OCI-LY1 (cell line): ENCODE data around the gene ZNF862.

ENCODE experiments used
- H2AFZ ChIP-seq: fragments of 200-600 bp; sonication (generic), shearing (Covaris generic); 2 replicates; pipeline ENCODE4 v1.6.0; 2014; ENCODE audit warnings: antibody characterized with exemption, mild to moderate bottlenecking, low read length
- H3F3A ChIP-seq: fragments of 200-600 bp; sonication (generic), shearing (Covaris generic); 2 replicates; pipeline ENCODE4 v1.6.0; 2014; ENCODE audit warnings: mild to moderate bottlenecking, antibody characterized with exemption, low read length, moderate library complexity; ENCODE audit not compliant: insufficient read depth
- H3K27ac ChIP-seq: fragments of 200-600 bp; sonication (generic); 2 replicates; pipeline ENCODE4 v1.5.1; 2014; ENCODE audit warnings: low read length, mixed run types, mild to moderate bottlenecking, low read depth; ENCODE audit not compliant: poor library complexity, severe bottlenecking
- H3K27me3 ChIP-seq: fragments of 200-600 bp; sonication (generic); 2 replicates; pipeline ENCODE4 v1.6.0; 2014; ENCODE audit warnings: antibody characterized with exemption, mild to moderate bottlenecking, low read length, moderate library complexity; ENCODE audit not compliant: insufficient read depth
- H3K36me3 ChIP-seq: fragments of 200-600 bp; sonication (generic); 2 replicates; pipeline ENCODE4 v1.6.1; 2014; ENCODE audit warnings: mild to moderate bottlenecking, antibody characterized with exemption, low read length, moderate library complexity, mixed read lengths; ENCODE audit not compliant: insufficient read depth
- H3K4me1 ChIP-seq: fragments of 200-600 bp; sonication (generic); 2 replicates; pipeline ENCODE4 v1.5.1; 2014; ENCODE audit warnings: mild to moderate bottlenecking, low read length, moderate library complexity; ENCODE audit not compliant: insufficient read depth, severe bottlenecking
- H3K4me2 ChIP-seq: fragments of 200-600 bp; sonication (generic), shearing (Covaris generic); 2 replicates; pipeline ENCODE4 v1.6.1; 2014; ENCODE audit warnings: low read length
- H3K4me3 ChIP-seq: fragments of 200-600 bp; sonication (generic); 2 replicates; pipeline ENCODE4 v1.5.1; 2014; ENCODE audit warnings: low read length, low read depth, mild to moderate bottlenecking, mixed read lengths; ENCODE audit not compliant: poor library complexity, severe bottlenecking
- H3K79me2 ChIP-seq: fragments of 200-600 bp; shearing (Covaris generic); 2 replicates; pipeline ENCODE4 v1.6.1; 2016; ENCODE audit warnings: mixed run types, low read length, mixed read lengths; ENCODE audit not compliant: insufficient read depth
- H3K9ac ChIP-seq: fragments of 200-600 bp; sonication (generic), shearing (Covaris generic); 2 replicates; pipeline ENCODE4 v1.6.1; 2014; ENCODE audit warnings: mild to moderate bottlenecking, low read length, mixed read lengths
- H3K9me2 ChIP-seq: fragments of 200-600 bp; sonication (generic), shearing (Covaris generic); 2 replicates; pipeline ENCODE4 v1.6.1; 2014; ENCODE audit warnings: low read depth, mild to moderate bottlenecking, low read length, mixed read lengths
- H3K9me3 ChIP-seq: fragments of 200-600 bp; shearing (Covaris generic); 2 replicates; pipeline ENCODE4 v1.6.1; 2014; ENCODE audit warnings: low read length, mixed read lengths
- H4K20me1 ChIP-seq: fragments of 200-600 bp; sonication (generic), shearing (Covaris generic); 2 replicates; pipeline ENCODE4 v1.6.0; 2016; ENCODE audit warnings: mild to moderate bottlenecking, low read length; ENCODE audit not compliant: insufficient read depth
- EZH2 ChIP-seq: fragments of 200-600 bp; sonication (generic), shearing (Covaris generic); IDR thresholded peaks from 2 replicates; pipeline ENCODE4 v1.8.0; 2017; ENCODE audit warnings: borderline replicate concordance, mixed run types, mild to moderate bottlenecking, antibody characterized with exemption, low read length, moderate library complexity, mixed read lengths
- TF ChIP-seq, protein P1 (sequence below): fragments of 200-600 bp; sonication (generic), shearing (Covaris generic); IDR thresholded peaks from 2 replicates; pipeline ENCODE4 v1.5.1; 2017; ENCODE audit warnings: mild to moderate bottlenecking, antibody characterized with exemption, low read length, moderate library complexity, mixed read lengths

ZNF862 gene

DNA sequence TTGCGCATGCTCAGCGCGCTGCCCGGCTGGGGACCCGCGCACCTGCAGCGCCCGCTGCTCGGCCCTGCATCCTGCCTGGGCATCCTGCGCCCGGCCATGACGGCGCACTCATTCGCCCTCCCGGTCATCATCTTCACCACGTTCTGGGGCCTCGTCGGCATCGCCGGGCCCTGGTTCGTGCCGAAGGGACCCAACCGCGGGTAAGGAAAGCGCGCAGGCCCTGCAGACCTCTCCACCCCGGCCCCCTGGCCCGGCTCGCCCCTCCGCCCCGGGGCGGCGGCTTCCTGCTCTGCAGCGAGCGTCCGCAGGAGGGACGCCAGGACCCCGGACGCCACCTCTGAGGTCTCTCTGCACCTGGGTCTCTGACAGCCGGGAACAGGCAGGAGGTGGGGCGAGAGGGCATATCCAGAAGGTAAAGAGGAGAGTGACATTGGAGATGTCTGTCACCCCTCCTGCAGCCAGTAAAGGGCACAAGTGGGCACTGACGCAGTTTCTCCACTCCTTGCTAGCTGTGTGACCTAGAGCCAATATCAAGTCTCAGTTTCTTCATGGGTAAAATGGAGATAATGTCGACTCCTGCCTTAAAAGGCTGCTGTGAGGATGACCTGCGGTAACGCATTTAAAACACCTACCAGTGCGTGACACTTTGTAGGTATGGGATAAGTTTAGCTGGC is 35.9 kb downstream of the ZNF862 start:
- Histone ChIP-seq H3K79me2 (no peaks in the 10 kb centered on the region), H3K27ac (no peak overlapping the region), H4K20me1 (no peaks in the 10 kb centered on the region), H3K27me3 (no peaks in the 10 kb centered on the region), H3K9me2 (no peaks in the 10 kb centered on the region), H3K9me3 (no peaks in the 10 kb centered on the region), H3K4me3 (peak overlapping the region; percentile 77), H2AFZ (0 out of 2 replicates have a peak overlapping the region, but pooled peaks have one; percentile 11), H3K9ac (peak overlapping the region; percentile 70), H3K36me3 (peaks cover 4% of the 10 kb centered on the region; the same call in 1 of the 2 replicates), H3F3A (no peaks in the 10 kb centered on the region), H3K4me2 (peak overlapping the region; percentile 86), H3K4me1 (peaks cover 42% of the 10 kb centered on the region)
- TF ChIP-seq, protein P1, sequence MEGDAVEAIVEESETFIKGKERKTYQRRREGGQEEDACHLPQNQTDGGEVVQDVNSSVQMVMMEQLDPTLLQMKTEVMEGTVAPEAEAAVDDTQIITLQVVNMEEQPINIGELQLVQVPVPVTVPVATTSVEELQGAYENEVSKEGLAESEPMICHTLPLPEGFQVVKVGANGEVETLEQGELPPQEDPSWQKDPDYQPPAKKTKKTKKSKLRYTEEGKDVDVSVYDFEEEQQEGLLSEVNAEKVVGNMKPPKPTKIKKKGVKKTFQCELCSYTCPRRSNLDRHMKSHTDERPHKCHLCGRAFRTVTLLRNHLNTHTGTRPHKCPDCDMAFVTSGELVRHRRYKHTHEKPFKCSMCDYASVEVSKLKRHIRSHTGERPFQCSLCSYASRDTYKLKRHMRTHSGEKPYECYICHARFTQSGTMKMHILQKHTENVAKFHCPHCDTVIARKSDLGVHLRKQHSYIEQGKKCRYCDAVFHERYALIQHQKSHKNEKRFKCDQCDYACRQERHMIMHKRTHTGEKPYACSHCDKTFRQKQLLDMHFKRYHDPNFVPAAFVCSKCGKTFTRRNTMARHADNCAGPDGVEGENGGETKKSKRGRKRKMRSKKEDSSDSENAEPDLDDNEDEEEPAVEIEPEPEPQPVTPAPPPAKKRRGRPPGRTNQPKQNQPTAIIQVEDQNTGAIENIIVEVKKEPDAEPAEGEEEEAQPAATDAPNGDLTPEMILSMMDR, result no peak
- no peak for TF ChIP-seq EZH2

DNA sequence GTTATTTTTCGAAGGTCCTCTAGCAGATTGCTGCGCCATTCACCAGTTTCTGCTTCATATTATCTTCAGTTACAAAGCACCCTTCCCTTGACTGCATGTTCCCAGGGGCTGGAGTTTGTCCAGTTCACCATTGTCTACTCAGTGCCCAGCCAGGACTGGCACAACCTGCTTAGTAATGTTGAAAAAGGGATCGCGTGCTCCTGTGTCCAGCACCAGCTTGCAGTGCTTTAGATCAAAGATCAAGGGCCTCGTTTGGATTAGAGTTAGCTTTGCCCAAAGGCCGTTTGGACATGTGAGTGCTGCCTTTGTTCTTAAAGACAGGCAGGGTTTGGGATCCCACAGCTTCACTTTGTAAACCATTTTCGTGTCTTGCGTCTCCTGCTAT is 36.5 kb downstream of the ZNF862 start:
- TF ChIP-seq, protein P1, result no peak
- TF ChIP-seq EZH2, result no peak
- Histone ChIP-seq H4K20me1 (no peaks in the 10 kb centered on the region), H3K27me3 (no peaks in the 10 kb centered on the region), H3F3A (no peaks in the 10 kb centered on the region), H3K79me2 (no peaks in the 10 kb centered on the region), H3K9me3 (no peaks in the 10 kb centered on the region), H3K4me2 (peak overlapping the region; percentile 86), H3K36me3 (peaks cover 4% of the 10 kb centered on the region; the same call in 1 of the 2 replicates), H3K4me1 (peaks cover 42% of the 10 kb centered on the region), H3K27ac (no peak overlapping the region), H3K9ac (peak overlapping the region; percentile 70), H2AFZ (no peak overlapping the region), H3K4me3 (peak overlapping the region; percentile 77), H3K9me2 (no peaks in the 10 kb centered on the region)

DNA sequence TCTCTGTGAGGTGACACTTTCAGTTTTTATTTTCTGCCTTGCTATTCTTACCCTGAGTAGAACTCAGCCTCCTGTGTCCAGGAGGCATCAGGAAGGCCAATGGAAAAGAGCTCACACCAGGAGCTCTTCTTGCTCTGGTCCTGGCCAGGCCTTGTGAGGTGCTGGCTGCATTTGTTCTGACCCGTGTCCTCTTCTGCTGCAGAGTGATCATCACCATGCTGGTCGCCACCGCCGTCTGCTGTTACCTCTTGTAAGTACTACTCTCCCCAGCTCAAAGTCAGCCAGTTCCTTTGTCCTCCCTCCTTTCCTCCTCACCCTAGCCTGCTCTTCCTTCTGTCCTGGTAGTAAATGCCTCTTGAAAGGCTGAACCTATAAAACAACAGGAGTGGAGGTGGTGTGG is 37.2 kb downstream of the ZNF862 start:
- Histone ChIP-seq H2AFZ (no peak overlapping the region), H3K9me3 (no peaks in the 10 kb centered on the region), H3K4me1 (peaks cover 35% of the 10 kb centered on the region), H3K4me2 (peak overlapping the region; percentile 86; the same call in 1 of the 2 replicates), H3K4me3 (no peak overlapping the region), H3K79me2 (no peaks in the 10 kb centered on the region), H3F3A (no peaks in the 10 kb centered on the region), H4K20me1 (no peaks in the 10 kb centered on the region), H3K27ac (no peak overlapping the region), H3K9ac (no peak overlapping the region), H3K36me3 (peaks cover 4% of the 10 kb centered on the region; the same call in 1 of the 2 replicates), H3K27me3 (no peaks in the 10 kb centered on the region), H3K9me2 (no peaks in the 10 kb centered on the region)
- no peak for TF ChIP-seq EZH2
- TF ChIP-seq, protein P1, result no peak
